ENCODE measurements around the gene FGFR4.

FGFR4 gene

DNA sequence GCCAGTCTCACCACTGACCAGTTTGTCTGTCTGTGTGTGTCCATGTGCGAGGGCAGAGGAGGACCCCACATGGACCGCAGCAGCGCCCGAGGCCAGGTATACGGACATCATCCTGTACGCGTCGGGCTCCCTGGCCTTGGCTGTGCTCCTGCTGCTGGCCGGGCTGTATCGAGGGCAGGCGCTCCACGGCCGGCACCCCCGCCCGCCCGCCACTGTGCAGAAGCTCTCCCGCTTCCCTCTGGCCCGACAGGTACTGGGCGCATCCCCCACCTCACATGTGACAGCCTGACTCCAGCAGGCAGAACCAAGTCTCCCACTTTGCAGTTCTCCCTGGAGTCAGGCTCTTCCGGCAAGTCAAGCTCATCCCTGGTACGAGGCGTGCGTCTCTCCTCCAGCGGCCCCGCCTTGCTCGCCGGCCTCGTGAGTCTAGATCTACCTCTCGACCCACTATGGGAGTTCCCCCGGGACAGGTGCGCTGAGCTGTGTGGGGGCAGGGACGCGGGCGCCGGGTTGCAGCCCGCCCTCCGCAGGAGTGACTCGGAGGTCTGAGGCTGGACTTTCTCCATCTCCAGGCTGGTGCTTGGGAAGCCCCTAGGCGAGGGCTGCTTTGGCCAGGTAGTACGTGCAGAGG, 6.5 kb downstream of the FGFR4 start:
- H3K9me3 Mint-ChIP-seq = no peaks in the 10 kb centered on the region

GRCh38 chr5:177093803-177094202, 7.1 kb downstream of the FGFR4 start:
- Mint-ChIP-seq H3K9me3 (no peaks in the 10 kb centered on the region), H3K27ac (no peak overlapping the region), H3K27me3 (peaks cover 13% of the 10 kb centered on the region), H3K4me3 (no peak overlapping the region), H3K4me1 (no peaks in the 10 kb centered on the region)
- no peak for ATAC-seq
- no peak for DNase-seq

More for the DNA sequence above, 6.5 kb downstream of the FGFR4 start:
- H3K4me3 Mint-ChIP-seq = no peak overlapping the region
- no peak overlapping the region for H3K27ac Mint-ChIP-seq
- no peaks in the 10 kb centered on the region for H3K4me1 Mint-ChIP-seq
- ATAC-seq (no peak), DNase-seq (no peak)
- peaks cover 19% of the 10 kb centered on the region for H3K27me3 Mint-ChIP-seq

DNA sequence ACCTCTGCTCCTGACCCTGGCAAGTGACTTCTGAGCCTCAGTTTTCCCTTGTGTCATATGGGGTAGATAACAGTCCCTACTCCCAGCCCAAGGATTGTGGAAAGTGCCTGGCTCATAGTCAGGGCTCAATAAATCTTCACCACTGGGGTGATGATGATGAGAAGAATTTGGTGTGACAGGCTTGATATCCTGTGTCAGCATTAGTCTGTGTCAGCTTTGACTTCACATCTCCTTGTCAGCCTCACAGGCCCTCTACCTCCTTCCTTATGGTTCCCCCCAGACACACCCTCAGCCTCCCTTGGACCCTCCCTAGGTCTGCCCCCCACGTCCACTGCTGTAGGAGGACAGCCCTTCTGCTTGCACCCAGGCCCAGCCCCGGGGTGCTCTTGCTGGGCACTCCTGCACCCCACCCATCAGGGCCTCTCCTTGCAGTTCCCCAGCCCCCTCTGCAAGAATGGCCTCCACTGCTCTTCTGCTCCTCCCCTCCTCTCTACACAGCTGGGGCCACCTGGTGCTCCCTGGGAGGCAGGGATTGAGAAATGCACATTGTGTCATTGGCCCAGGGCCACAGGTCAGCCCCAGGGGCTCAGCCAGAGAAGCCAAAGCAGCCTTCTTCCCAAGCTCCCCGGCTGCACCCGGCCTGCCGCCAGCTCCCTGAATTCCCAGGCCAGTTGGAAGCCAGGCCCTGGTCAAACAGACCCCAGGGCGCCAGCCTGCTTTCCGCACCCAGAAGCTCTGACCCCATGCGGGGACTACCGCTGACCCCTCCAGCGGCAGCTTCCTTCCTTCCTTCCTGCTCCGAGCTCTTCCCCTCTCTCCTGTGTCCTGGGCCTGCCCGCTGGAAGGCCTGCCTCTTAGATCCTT, 7.7 kb downstream of the FGFR4 start:
- H3K27ac Mint-ChIP-seq = peak overlapping the region in 1 of 2 donors; percentile 19
- no peak for ATAC-seq
- no peaks in the 10 kb centered on the region for H3K9me3 Mint-ChIP-seq

DNA sequence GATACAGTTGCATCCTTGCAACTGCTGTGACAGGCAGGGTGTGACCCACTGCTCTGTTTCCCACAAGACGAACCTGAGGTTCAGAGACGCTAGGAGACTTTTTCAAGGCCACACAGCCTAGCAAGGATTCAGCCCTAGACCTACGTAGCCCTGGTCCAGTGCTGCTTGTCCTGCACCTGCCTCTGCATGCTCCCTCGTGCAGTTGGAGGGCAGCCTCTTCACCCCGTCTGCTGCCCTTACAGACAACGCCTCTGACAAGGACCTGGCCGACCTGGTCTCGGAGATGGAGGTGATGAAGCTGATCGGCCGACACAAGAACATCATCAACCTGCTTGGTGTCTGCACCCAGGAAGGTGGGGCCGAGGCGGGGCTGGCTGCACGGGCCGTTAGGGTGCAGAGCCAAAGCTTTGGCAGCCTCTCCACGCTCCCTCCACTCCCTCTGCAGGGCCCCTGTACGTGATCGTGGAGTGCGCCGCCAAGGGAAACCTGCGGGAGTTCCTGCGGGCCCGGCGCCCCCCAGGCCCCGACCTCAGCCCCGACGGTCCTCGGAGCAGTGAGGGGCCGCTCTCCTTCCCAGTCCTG, 8.5 kb downstream of the FGFR4 start:
- no peaks in the 10 kb centered on the region for H3K9me3 Mint-ChIP-seq
- H3K27ac Mint-ChIP-seq = peak overlapping the region in 1 of 2 donors; percentile 19
- H3K4me3 Mint-ChIP-seq = no peak overlapping the region
- no peak for DNase-seq
- peaks cover 3% of the 10 kb centered on the region for H3K27me3 Mint-ChIP-seq
- ATAC-seq = no peak
- H3K4me1 Mint-ChIP-seq = no peaks in the 10 kb centered on the region

More for the DNA sequence above, 7.7 kb downstream of the FGFR4 start:
- DNase-seq = no peak
- Mint-ChIP-seq H3K4me1 (no peaks in the 10 kb centered on the region), H3K4me3 (no peak overlapping the region), H3K27me3 (peaks cover 6% of the 10 kb centered on the region)

- no peak overlapping the region for H3K27ac Mint-ChIP-seq
- ATAC-seq (peak; percentile 31), DNase-seq (no peak)
- H3K27me3 Mint-ChIP-seq = peaks cover 14% of the 10 kb centered on the region
- no peaks in the 10 kb centered on the region for H3K9me3 Mint-ChIP-seq
- H3K4me1 Mint-ChIP-seq = no peaks in the 10 kb centered on the region
- H3K4me3 Mint-ChIP-seq = no peak overlapping the region
Measured at GRCh38 chr5:177096162-177097015, 9.7 kb downstream of the FGFR4 start.

GRCh38 chr5:177097016-177097985, 10.6 kb downstream of the FGFR4 start:
- no peak for DNase-seq
- ATAC-seq = no peak
- Mint-ChIP-seq H3K27me3 (peaks cover 14% of the 10 kb centered on the region), H3K4me1 (no peaks in the 10 kb centered on the region), H3K4me3 (no peak overlapping the region), H3K9me3 (no peaks in the 10 kb centered on the region), H3K27ac (peak overlapping the region in 1 of 2 donors; percentile 72)

DNA sequence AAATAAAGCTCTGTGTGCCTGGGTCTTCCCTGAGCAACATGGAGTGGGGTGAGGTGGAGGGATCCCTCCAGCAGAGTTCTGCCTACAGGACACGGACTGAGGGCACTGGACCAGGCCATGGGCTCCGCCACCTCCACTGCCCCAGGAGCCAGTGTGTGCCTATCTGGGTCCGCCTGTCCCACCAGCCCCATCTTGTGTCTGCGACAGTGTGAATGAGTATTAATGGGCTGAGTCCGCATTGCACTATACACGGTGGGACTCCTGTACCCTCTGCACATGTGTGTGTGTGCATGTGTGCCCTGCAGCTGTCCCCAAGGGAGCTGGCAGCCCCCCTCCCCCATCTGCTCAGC, 11.4 kb downstream of the FGFR4 start:
- DNase-seq (no peak), ATAC-seq (no peak)
- no peak overlapping the region for H3K4me3 Mint-ChIP-seq
- peaks cover 15% of the 10 kb centered on the region for H3K27me3 Mint-ChIP-seq
- no peak overlapping the region for H3K27ac Mint-ChIP-seq
- H3K4me1 Mint-ChIP-seq = no peaks in the 10 kb centered on the region
- H3K9me3 Mint-ChIP-seq = no peaks in the 10 kb centered on the region

- Mint-ChIP-seq H3K4me3 (no peak overlapping the region), H3K27me3 (peaks cover 20% of the 10 kb centered on the region)
Measured at GRCh38 chr5:177098470-177099141, 11.9 kb downstream of the FGFR4 start.

DNA sequence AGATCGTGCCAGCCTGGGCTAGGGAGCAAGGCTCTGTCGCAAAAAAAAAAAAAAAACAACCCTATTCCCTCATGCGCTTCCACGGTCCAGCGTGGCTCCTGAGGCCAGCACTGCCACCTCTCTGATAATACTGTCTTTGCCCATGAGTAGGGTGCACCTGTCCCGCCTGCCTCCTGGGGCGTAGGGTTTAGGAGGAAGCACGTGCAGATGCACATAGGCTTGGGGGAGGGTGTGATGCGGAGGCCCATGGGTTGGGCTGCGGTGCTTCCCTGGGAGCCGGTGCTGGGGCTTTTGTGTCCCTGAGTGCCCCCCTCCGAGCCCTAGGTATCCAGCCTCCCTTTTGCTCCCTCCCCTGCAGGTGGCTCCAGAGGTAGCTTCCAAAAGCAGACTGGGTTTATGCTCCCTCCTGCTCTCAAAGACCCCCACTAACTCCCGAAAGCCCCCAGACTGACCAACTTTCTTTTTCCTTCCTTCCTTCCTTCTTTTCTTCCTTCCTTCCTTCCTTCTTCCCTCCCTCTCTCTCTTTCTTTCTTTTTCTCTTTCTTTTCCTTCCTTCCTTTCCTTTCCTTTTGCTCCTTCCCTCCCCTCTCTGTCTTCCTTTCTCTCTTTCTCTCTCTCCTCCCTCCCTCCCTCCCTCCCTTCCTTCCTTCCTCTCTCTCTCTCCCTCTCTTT, 12.8 kb downstream of the FGFR4 start:
- DNase-seq (no peak), ATAC-seq (no peak)
- H3K27me3 Mint-ChIP-seq = peaks cover 27% of the 10 kb centered on the region
- H3K4me3 Mint-ChIP-seq = no peak overlapping the region
- H3K27ac Mint-ChIP-seq = no peak overlapping the region
- no peaks in the 10 kb centered on the region for H3K4me1 Mint-ChIP-seq
- H3K9me3 Mint-ChIP-seq = no peaks in the 10 kb centered on the region

More at GRCh38 chr5:177098470-177099141, 11.9 kb downstream of the FGFR4 start:
- Mint-ChIP-seq H3K9me3 (no peaks in the 10 kb centered on the region), H3K27ac (peak overlapping the region in 1 of 2 donors; percentile 72), H3K4me1 (no peaks in the 10 kb centered on the region)
- ATAC-seq (no peak), DNase-seq (no peak)

DNA sequence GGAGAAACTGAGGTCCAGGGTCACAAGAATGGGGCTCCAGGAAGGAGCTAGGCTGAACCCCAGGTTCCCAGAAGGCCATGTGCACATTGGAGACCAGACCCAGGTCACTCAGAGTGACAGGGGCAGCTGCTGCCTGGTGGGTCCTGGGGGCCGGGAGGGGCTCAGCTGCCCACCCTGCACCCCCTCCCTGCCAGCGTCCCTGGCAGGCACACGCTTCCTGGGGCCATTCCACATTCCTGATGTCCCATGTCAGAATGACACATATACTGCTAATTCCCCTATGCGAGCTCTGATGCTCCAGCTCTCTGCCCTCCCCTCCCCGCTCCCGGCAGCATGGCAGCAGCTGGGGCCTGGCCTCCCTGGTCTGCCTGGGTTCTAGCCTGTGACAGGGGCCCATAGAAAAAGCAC, 14.0 kb downstream of the FGFR4 start:
- H3K9me3 Mint-ChIP-seq = no peaks in the 10 kb centered on the region
- no peak overlapping the region for H3K27ac Mint-ChIP-seq
- H3K27me3 Mint-ChIP-seq = peaks cover 27% of the 10 kb centered on the region
- no peaks in the 10 kb centered on the region for H3K4me1 Mint-ChIP-seq
- ATAC-seq (no peak), DNase-seq (no peak)
- no peak overlapping the region for H3K4me3 Mint-ChIP-seq

DNA sequence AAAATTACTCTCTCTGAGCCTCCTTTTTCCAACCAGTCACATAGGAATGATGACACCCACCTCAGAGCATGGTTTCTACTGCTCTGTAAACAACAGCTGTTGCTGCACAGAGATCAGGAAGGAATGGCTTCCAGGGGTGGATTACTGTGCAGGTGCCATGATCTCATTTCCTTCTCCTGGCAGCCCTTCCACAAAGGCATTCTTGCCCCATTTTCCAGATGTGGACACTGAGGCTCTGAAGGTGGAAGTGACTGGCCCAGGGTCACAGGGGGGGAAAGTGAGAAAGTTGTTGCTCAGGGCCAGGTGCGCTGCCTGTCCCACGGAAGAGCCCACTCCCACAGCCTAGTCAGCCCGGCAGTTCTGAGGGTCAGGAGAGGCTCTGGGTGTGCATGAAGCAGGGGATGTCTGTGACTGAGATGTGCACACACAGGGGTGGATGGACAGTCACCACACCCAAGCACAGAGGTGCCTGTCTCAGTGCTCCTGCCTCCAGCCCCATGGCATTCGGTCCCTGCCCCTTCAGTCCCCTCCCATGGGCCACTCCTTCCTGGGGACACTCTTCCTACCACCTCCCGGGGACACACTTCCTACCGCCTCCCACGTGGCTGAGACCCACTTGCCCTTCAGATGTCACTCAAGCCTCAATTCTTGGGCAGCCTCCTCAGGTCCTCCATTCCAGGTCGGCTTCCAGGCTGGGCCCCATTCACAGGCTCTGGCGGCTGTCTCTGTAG, 17.0 kb downstream of the FGFR4 start:
- Mint-ChIP-seq H3K4me1 (no peaks in the 10 kb centered on the region), H3K27me3 (peaks cover 27% of the 10 kb centered on the region), H3K4me3 (no peak overlapping the region), H3K27ac (no peak overlapping the region), H3K9me3 (no peaks in the 10 kb centered on the region)
- ATAC-seq = no peak
- DNase-seq = no peak

DNA sequence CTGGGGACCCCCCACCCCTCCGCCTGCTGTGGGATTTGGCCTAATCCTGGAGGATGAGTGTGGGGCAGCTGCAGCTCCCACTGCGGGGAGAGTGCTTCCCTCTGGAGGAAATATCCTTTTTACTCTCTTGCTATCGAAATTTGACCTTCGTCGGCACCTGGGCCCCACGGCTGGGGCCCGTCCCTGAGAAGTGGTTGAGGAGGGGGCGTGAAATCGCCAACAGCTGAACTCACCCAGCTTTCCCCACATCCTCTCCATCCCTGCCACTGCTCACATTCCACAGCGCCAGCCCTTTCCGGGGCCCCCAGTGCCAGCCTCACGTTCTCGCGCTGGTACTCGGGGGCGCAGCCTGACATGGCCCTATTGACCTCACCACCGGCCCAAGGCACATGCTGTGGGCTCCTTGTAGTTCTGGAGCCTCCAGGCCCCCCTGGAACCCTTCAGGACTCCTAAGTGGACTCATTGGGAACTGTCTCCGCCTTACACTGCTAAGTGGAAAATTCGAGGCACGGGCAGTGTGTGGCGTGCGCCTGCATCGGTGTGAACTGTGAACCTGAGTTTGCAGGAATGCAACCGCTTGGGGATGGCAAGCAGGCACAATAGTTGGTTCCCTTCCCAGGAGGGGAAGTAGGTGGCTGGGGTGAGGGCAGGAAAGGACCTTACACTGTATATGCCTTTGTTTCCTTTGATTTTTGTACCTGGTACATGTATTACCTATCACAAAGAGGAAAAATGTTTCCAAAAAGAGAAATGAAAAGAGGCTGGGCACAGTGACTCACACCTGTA, 19.2 kb downstream of the FGFR4 start:
- DNase-seq (no peak), ATAC-seq (no peak)
- peaks cover 17% of the 10 kb centered on the region for H3K27me3 Mint-ChIP-seq
- no peaks in the 10 kb centered on the region for H3K4me1 Mint-ChIP-seq
- no peak overlapping the region for H3K27ac Mint-ChIP-seq
- H3K9me3 Mint-ChIP-seq = no peaks in the 10 kb centered on the region
- H3K4me3 Mint-ChIP-seq = no peak overlapping the region
